GM12875 (cell line): ENCODE results near the gene SPINK13.
A peak's percentile ranks its signal among the peaks of the same experiment; 100 is the strongest.

Source experiments
- H3K4me3 ChIP-seq: one replicate; pipeline ENCODE4 v1.5.1; 2011; ENCODE audit warnings: low read depth, low read length, control low read depth
- TF ChIP-seq, protein P1 (sequence below): IDR thresholded peaks from 2 replicates; pipeline ENCODE4 v1.5.1; 2011; ENCODE audit warnings: low read depth, mild to moderate bottlenecking, control low read depth, inconsistent platforms, low read length, moderate library complexity, borderline replicate concordance; ENCODE audit not compliant: insufficient read depth

Gene SPINK13

DNA sequence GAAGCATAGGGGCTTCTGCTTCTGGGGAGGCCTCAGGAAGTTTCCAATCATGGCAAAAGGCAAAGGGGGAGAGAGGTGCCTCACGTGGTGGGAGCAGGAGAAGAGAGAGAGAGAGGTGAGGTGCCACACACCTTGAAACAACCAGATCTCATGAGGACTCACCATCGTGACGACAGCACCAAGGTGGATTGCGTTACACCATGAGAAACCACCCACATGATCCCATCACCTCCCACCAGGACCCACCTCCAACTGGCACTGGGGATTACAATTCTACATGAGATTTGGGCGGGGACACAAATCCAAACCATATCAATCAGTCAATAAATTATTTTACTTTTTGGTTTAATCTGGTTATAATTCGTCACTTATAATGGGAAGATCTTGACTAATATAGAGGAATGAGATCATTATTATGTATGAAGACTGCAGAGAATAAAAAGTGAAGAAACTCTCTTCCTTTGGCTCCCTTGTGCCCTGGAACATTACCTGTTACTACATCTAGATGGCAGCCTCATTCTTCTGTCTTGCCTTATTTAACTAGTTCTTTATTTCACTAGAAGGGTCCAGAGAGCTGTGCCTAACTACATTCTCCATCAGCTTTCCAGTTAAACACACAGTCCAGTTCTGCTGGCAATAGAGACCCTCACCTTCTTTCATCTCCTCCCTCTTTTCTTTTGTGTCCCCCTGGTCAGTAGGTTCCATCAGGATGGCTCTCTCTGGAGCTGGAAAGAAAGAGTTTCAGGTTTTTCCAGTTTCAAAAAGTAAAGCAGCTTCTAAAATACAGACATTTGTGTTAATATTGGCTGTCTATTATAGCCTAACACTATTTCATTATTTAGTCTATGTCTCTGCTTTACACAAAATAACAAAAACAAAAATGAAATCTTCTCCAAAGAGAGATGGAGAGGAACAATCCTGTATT is 21.9 kb downstream of the SPINK13 start:
- TF ChIP-seq, protein P1, sequence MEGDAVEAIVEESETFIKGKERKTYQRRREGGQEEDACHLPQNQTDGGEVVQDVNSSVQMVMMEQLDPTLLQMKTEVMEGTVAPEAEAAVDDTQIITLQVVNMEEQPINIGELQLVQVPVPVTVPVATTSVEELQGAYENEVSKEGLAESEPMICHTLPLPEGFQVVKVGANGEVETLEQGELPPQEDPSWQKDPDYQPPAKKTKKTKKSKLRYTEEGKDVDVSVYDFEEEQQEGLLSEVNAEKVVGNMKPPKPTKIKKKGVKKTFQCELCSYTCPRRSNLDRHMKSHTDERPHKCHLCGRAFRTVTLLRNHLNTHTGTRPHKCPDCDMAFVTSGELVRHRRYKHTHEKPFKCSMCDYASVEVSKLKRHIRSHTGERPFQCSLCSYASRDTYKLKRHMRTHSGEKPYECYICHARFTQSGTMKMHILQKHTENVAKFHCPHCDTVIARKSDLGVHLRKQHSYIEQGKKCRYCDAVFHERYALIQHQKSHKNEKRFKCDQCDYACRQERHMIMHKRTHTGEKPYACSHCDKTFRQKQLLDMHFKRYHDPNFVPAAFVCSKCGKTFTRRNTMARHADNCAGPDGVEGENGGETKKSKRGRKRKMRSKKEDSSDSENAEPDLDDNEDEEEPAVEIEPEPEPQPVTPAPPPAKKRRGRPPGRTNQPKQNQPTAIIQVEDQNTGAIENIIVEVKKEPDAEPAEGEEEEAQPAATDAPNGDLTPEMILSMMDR: peak; percentile 19; the same call in 1 of the 2 replicates

DNA sequence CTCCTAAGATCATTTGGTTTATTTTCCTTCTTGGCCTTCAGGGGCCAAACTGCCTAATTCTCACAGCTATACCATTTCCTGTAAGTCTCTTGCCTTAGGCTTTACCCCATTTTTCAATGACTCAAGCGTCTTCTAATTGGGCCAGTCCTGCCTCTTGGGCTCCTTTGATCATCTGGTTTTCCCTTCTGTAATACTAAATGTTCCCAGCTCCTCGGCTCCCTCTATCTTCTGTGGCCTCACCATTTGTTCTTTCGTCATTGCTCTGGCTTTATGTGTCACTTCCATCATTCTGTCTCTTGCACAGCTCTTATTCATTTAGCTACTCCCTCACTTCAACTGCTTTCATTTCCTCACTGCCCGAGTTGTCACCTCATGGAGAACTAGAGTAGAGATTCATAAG is 29.1 kb downstream of the SPINK13 start:
- no peak overlapping the region for H3K4me3 ChIP-seq
- TF ChIP-seq, protein P1: no peak

More for the DNA sequence above, 21.9 kb downstream of the SPINK13 start:
- no peak overlapping the region for H3K4me3 ChIP-seq

DNA sequence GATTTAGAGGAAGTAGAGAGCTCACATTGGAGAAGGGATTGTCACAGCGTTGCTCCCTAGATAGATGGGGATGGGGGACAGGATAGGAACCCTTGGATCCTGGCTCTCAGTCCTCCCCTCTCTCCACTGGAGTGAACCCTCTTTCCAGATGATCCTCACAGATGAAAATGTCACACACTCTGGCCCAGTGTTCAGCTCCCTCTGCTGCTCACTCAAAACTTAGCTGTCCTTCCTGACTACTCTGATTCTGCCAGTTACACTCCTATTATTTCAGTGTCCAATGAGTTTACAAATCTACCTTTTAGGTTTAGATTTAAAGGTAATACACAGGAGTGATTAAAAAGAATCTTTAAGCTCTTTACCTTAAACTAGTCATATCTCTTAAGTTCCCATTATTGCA is 37.9 kb downstream of the SPINK13 start:
- TF ChIP-seq, protein P1: no peak
- H3K4me3 ChIP-seq: no peak overlapping the region

DNA sequence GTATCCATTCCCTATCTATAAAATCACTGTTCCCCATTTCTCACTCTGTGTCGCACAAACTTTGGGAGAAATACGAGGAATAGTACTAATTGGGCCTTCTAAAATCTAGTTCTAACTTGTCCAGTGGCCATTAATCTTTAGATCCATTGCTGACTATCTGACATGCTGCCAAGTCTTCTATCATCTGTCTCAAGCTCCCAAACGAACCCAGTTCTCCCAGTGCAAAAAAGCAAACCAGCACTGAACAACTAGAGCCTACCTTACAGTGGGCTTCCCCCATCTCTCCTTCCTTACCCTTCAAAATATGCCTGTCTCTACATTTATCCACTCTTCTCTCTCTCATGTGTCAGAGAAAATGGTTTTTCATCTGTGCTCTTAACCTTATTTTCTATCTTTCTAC is 40.4 kb downstream of the SPINK13 start:
- TF ChIP-seq, protein P1: no peak
- H3K4me3 ChIP-seq: no peak overlapping the region

DNA sequence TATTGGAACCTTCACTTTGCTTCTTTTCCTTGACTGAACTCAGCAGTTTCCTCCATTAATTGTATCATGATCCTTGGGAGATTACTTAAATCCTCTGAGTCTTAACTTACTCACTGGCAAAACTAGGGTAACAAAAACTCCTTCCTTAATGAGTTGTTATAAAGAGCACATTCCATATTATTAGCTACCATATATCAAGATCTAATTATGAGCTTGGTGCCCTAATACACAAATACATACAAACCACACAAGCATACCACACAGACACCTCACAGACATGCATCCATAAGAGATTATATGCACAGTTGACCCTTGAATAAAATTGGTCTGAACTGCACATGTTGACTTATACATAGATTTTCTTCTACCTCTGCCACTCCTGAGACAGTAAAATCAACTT is 41.2 kb downstream of the SPINK13 start:
- TF ChIP-seq, protein P1: no peak
- no peak overlapping the region for H3K4me3 ChIP-seq

DNA sequence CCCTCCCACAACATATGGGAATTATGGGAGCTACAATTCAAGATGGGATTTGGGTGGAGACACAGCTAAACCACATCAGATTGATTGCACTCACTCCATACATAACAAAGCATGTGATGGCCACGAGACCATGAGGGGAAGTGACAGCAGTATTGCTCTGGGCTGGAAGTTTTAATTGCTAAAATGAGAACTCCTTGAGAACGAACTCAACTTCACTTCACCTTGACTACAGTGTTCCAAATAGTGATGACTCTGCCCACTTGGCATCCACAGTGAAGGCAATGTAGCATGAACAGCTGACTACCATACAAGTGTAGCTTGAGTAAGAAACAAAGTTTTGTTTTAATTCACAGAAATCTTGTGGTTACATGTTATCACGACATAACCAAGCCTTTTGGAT is 42.9 kb downstream of the SPINK13 start:
- no peak overlapping the region for H3K4me3 ChIP-seq
- TF ChIP-seq, protein P1: no peak

DNA sequence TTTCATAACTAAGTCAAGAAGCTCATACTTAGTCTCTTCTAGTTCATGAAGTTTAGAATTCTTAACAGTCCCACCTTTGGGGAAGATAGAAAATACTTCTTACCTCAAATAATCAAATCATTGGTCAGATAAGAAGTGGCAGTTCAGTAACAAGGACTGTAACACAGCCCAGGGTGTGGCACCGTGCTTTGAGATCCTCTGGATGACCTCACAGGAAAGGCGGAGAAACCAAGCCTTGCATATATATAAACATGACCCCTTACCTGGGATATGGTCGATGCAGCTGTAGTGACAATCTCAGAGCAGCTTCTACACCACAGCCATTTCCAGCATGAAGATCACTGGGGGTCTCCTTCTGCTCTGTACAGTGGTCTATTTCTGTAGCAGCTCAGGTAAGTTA is 43.6 kb downstream of the SPINK13 start, which contains the start of gene SPINK7:
SPINK7 (plus strand) TSS at position 271 of the 400 bp plus-strand sequence; CDS start at position 332, 61 bp downstream.
- TF ChIP-seq, protein P1: no peak
- H3K4me3 ChIP-seq: no peak within 1 kb of the TSS
